Endodermal cell (in vitro differentiated cells): ENCODE data around the gene GLOD4. TPM values are rescaled to one million over a fixed set of nuclear protein-coding genes. Genes with fewer than 3 reads are reported as not detected.
"Not testable (repeated sequence)": the region's sequence is repeated elsewhere in the genome, so short reads cannot be mapped to it uniquely, and the experiment has no call there.

Experiments used
- DNase-seq: peaks from one replicate; pipeline ENCODE4 v3.0.0-alpha.2; 2017
- H3K27ac ChIP-seq: 2 replicates; pipeline ENCODE4 v1.5.1; 2013; ENCODE audit warnings: mild to moderate bottlenecking, low read depth, low read length, moderate library complexity
- H3K27me3 ChIP-seq: 2 replicates; pipeline ENCODE4 v1.6.1; 2013; ENCODE audit warnings: mild to moderate bottlenecking, low read length, moderate library complexity; ENCODE audit not compliant: insufficient read depth, control insufficient read depth, poor library complexity, severe bottlenecking
- H3K36me3 ChIP-seq: 2 replicates; pipeline ENCODE4 v1.7.0; 2013; ENCODE audit warnings: mild to moderate bottlenecking, low read length, moderate library complexity; ENCODE audit not compliant: control insufficient read depth, insufficient read depth
- H3K4me1 ChIP-seq: one replicate; pipeline ENCODE4 v1.7.0; 2013; ENCODE audit warnings: low read length; ENCODE audit not compliant: control insufficient read depth, insufficient read depth
- H3K4me3 ChIP-seq: 2 replicates; pipeline ENCODE4 v1.5.1; 2013; ENCODE audit warnings: mild to moderate bottlenecking, low read length, moderate library complexity
- H3K9ac ChIP-seq: 2 replicates; pipeline ENCODE4 v1.6.1; 2013; ENCODE audit warnings: mild to moderate bottlenecking, low read length, moderate library complexity; ENCODE audit not compliant: poor library complexity, severe bottlenecking; ENCODE audit errors: extremely low read depth
- H3K9me3 ChIP-seq: 2 replicates; pipeline ENCODE4 v1.6.1; 2013; ENCODE audit warnings: mild to moderate bottlenecking, low read length, moderate library complexity; ENCODE audit not compliant: control insufficient read depth
- H3K27ac Mint-ChIP-seq: 2 replicates; pipeline ENCODE4 v1.8.0; 2020; ENCODE audit warnings: mixed read lengths
- H3K27me3 Mint-ChIP-seq: 2 replicates; pipeline ENCODE4 v1.8.0; 2021; ENCODE audit warnings: mild to moderate bottlenecking, mixed read lengths; ENCODE audit not compliant: insufficient read depth
- H3K36me3 Mint-ChIP-seq: 2 replicates; pipeline ENCODE4 v1.8.0; 2020; ENCODE audit warnings: low read depth, mixed read lengths
- H3K4me1 Mint-ChIP-seq: 2 replicates; pipeline ENCODE4 v1.8.0; 2020; ENCODE audit warnings: mixed read lengths
- H3K4me3 Mint-ChIP-seq: 2 replicates; pipeline ENCODE4 v1.8.0; 2020; ENCODE audit warnings: mild to moderate bottlenecking, moderate library complexity, mixed read lengths
- H3K9me3 Mint-ChIP-seq: 2 replicates; pipeline ENCODE4 v1.8.0; 2020; ENCODE audit warnings: mild to moderate bottlenecking, mixed read lengths
- CTCF ChIP-seq: fragments of 200-600 bp; sonication (generic); conservative IDR thresholded peaks from 2 replicates; pipeline ENCODE4 v1.5.0; 2021; ENCODE audit warnings: antibody characterized with exemption, mild to moderate bottlenecking
- WGBS, 2 experiments: methylation state at CpG; one replicate each; pipeline versions ENCODE4 v1.1.5 to v1.1.7; 2013; ENCODE audit warnings: missing lambda C conversion rate in 2 of 2, mixed read lengths in 1 of 2; ENCODE audit not compliant: insufficient coverage in 1 of 2, insufficient read length in 1 of 2; 5-methylcytosine and 5-hydroxymethylcytosine counted together
- total RNA-seq, 2 donors: library from RNA; stranded (reverse); fragmentation: NEBNext Ultra II Directional in 1 of 2; extraction: Animal tissue kit (Norgen Biotek cat#: 25700) in 1 of 2; gene quantifications; 2 replicates in 1 of 2; 3 replicates in 1 of 2; pipeline ENCODE4 v1.2.1, GENCODE V29; 2021

GLOD4 gene
- total RNA-seq, 2 donors from 2014 or later = 81.6 to 95.1 TPM

- H3K36me3 Mint-ChIP-seq = peaks cover 70% of the 10 kb centered on the region
- Histone ChIP-seq H3K4me1 (no peaks in the 10 kb centered on the region), H3K27ac (no peak overlapping the region), H3K27me3 (no peaks in the 10 kb centered on the region), H3K9ac (no peak overlapping the region), H3K36me3 (peaks cover 87% of the 10 kb centered on the region), H3K9me3 (peaks cover 20% of the 10 kb centered on the region), H3K4me3 (no peak overlapping the region)
- DNase-seq = no peak
- WGBS, 2 experiments = 96 to 97% methylated on average over 4 to 5 of the region's 5 CpGs
- TF ChIP-seq CTCF = no peak
- no peak overlapping the region for H3K27ac Mint-ChIP-seq
- no peaks in the 10 kb centered on the region for H3K27me3 Mint-ChIP-seq
- peaks cover 7% of the 10 kb centered on the region for H3K9me3 Mint-ChIP-seq
- H3K4me3 Mint-ChIP-seq = no peak overlapping the region
- peaks cover 11% of the 10 kb centered on the region for H3K4me1 Mint-ChIP-seq
Measured at GRCh38 chr17:759964-760363, 22.1 kb downstream of the GLOD4 start.

- not testable (repeated sequence) for H3K4me3 Mint-ChIP-seq, H3K4me1 ChIP-seq, H3K27ac ChIP-seq, H3K9me3 Mint-ChIP-seq, H3K27me3 ChIP-seq, H3K4me3 ChIP-seq, H3K9ac ChIP-seq, H3K27me3 Mint-ChIP-seq
- peaks cover 32% of the 10 kb centered on the region for H3K4me1 Mint-ChIP-seq
- H3K36me3 ChIP-seq = peaks cover 60% of the 10 kb centered on the region
- peak; percentile 68 for DNase-seq
- 85 to 96% methylated on average over 5 to 14 of the region's 15 CpGs for WGBS, 2 experiments
- H3K36me3 Mint-ChIP-seq = peaks cover 52% of the 10 kb centered on the region
- H3K9me3 ChIP-seq = peaks cover 20% of the 10 kb centered on the region
- peak overlapping the region; percentile 72 for H3K27ac Mint-ChIP-seq
Measured at GRCh38 chr17:756010-756567, 26.0 kb downstream of the GLOD4 start.

- not testable (repeated sequence) for H3K27me3 Mint-ChIP-seq, H3K4me3 ChIP-seq, H3K4me1 ChIP-seq, DNase-seq, H3K27me3 ChIP-seq, H3K4me3 Mint-ChIP-seq, H3K9ac ChIP-seq, H3K27ac ChIP-seq, H3K9me3 Mint-ChIP-seq
- 93 to 99% methylated on average over 8 to 9 of the region's 9 CpGs for WGBS, 2 experiments
- H3K36me3 ChIP-seq = peaks cover 54% of the 10 kb centered on the region
- Mint-ChIP-seq H3K36me3 (peaks cover 47% of the 10 kb centered on the region), H3K27ac (peak overlapping the region; percentile 72), H3K4me1 (peaks cover 36% of the 10 kb centered on the region)
- peaks cover 22% of the 10 kb centered on the region for H3K9me3 ChIP-seq
Measured at GRCh38 chr17:755319-755961, 26.6 kb downstream of the GLOD4 start.

DNA sequence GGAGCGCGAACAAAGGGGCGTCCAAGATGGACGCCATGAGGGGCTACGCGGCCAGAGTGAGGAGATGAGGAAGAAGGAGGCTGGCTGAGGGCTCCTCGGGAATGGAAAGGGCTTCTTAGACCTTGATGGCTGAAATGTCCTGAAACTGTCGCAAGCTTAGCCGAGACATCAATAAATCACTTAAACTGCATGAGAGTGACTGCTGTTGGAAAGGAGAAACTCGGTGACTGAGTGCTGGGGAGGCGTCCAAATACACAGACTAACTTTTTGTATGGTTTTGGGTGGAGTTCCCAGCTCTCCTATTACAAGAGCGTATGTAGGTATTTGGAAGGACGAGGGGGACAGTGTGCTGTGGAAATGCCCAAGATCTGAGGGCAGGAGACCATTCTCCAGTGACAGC lies 28.7 kb downstream of the GLOD4 start:
- no peak overlapping the region for H3K4me3 ChIP-seq
- 92 to 93% methylated on average over 11 to 13 of the region's 13 CpGs for WGBS, 2 experiments
- H3K9me3 ChIP-seq = peaks cover 33% of the 10 kb centered on the region
- peak overlapping the region; percentile 15 for H3K27ac Mint-ChIP-seq
- DNase-seq = no peak
- H3K27me3 ChIP-seq = no peaks in the 10 kb centered on the region
- peaks cover 47% of the 10 kb centered on the region for H3K36me3 ChIP-seq
- H3K4me1 Mint-ChIP-seq = peaks cover 36% of the 10 kb centered on the region
- H3K27me3 Mint-ChIP-seq = no peaks in the 10 kb centered on the region
- peaks cover 4% of the 10 kb centered on the region for H3K4me1 ChIP-seq
- no peak overlapping the region for H3K9ac ChIP-seq
- TF ChIP-seq CTCF = no peak
- H3K27ac ChIP-seq = no peak overlapping the region
- H3K4me3 Mint-ChIP-seq = peak overlapping the region; percentile 29
- H3K9me3 Mint-ChIP-seq = peaks cover 12% of the 10 kb centered on the region
- peaks cover 45% of the 10 kb centered on the region for H3K36me3 Mint-ChIP-seq
